COR-L47 (cell line): ENCODE results near the gene ZCCHC8.
"Not testable (repeated sequence)": the region's sequence is repeated elsewhere in the genome, so short reads cannot be mapped to it uniquely, and the experiment has no call there.

Experiments
- DNase-seq: peaks from one replicate; lab custom pipeline; 2025; lab: John Stamatoyannopoulos, UW

Gene ZCCHC8

GRCh38 chr12:122471324-122472226 is 29.2 kb downstream of the ZCCHC8 start:
- DNase-seq = peak; percentile 35

GRCh38 chr12:122470576-122470975 is 30.2 kb downstream of the ZCCHC8 start:
- not testable (repeated sequence) for DNase-seq

GRCh38 chr12:122469856-122470255 is 30.9 kb downstream of the ZCCHC8 start:
- not testable (repeated sequence) for DNase-seq

- DNase-seq = no peak
Observed at GRCh38 chr12:122467983-122468382, 32.7 kb downstream of the ZCCHC8 start.

- DNase-seq = not testable (repeated sequence)
Observed at GRCh38 chr12:122464317-122465042, 36.3 kb downstream of the ZCCHC8 start.

- no peak for DNase-seq
Observed at GRCh38 chr12:122460641-122461040, 40.1 kb downstream of the ZCCHC8 start.

- no peak for DNase-seq
Observed at GRCh38 chr12:122460061-122460460, 40.7 kb downstream of the ZCCHC8 start.

GRCh38 chr12:122459211-122459610 is 41.5 kb downstream of the ZCCHC8 start:
- no peak for DNase-seq

- no peak for DNase-seq
Observed at GRCh38 chr12:122458105-122459035, 42.4 kb downstream of the ZCCHC8 start.

- no peak for DNase-seq
Observed at GRCh38 chr12:122457627-122458026, 43.1 kb downstream of the ZCCHC8 start.

GRCh38 chr12:122454739-122455138 is 46.0 kb downstream of the ZCCHC8 start:
- no peak for DNase-seq

- DNase-seq = no peak
Observed at GRCh38 chr12:122454250-122454721, 46.4 kb downstream of the ZCCHC8 start.

GRCh38 chr12:122452701-122453285 is 47.9 kb downstream of the ZCCHC8 start:
- no peak for DNase-seq

- no peak for DNase-seq
Observed at GRCh38 chr12:122449317-122449716, 51.4 kb downstream of the ZCCHC8 start.

- not testable (repeated sequence) for DNase-seq
Observed at GRCh38 chr12:122447825-122448224, 52.9 kb downstream of the ZCCHC8 start.

GRCh38 chr12:122446390-122446789 is 54.3 kb downstream of the ZCCHC8 start:
- DNase-seq = not testable (repeated sequence)

GRCh38 chr12:122444071-122444470 is 56.7 kb downstream of the ZCCHC8 start:
- not testable (repeated sequence) for DNase-seq

- not testable (repeated sequence) for DNase-seq
Observed at GRCh38 chr12:122438822-122439221, 61.9 kb downstream of the ZCCHC8 start.

GRCh38 chr12:122437656-122438121 is 63.0 kb downstream of the ZCCHC8 start:
- peak; percentile 49 for DNase-seq

- no peak for DNase-seq
Observed at GRCh38 chr12:122435186-122435585, 65.5 kb downstream of the ZCCHC8 start.

- not testable (repeated sequence) for DNase-seq
Observed at GRCh38 chr12:122429043-122429442, 71.7 kb downstream of the ZCCHC8 start.
